ENCODE measurements around the gene ZNF497.
A peak's percentile ranks its signal among the peaks of the same experiment; 100 is the strongest.
"Not testable (repeated sequence)": the region's sequence is repeated elsewhere in the genome, so short reads cannot be mapped to it uniquely, and the experiment has no call there.

ZNF497 gene

GRCh38 chr19:58362272-58362994 is at the start of gene ZNF497:
ZNF497 (minus strand) TSS chr19:58362751; CDS start chr19:58357635, 5,116 bp downstream.
- DNase-seq (ENCODE audit: low read depth): peak; percentile 86

- no peak for DNase-seq (ENCODE audit: low read depth)
These were observed 46.6 kb upstream of the ZNF497 start for GRCh38 chr19:58409010-58409790.

GRCh38 chr19:58408152-58409009 is 45.8 kb upstream of the ZNF497 start, which contains the start of gene ZNF584:
ZNF584 (plus strand) TSS chr19:58408649; CDS start chr19:58409148, 499 bp downstream.
- DNase-seq (ENCODE audit: low read depth): peak; percentile 76

GRCh38 chr19:58407658-58408151 is 45.2 kb upstream of the ZNF497 start:
- no peak for DNase-seq (ENCODE audit: low read depth)

- DNase-seq (ENCODE audit: low read depth): no peak
These were observed 44.5 kb upstream of the ZNF497 start for GRCh38 chr19:58406818-58407657.

GRCh38 chr19:58403920-58404478 is 41.4 kb upstream of the ZNF497 start:
- not testable (repeated sequence) for DNase-seq (ENCODE audit: low read depth)

GRCh38 chr19:58401840-58402421 is 39.4 kb upstream of the ZNF497 start:
- DNase-seq (ENCODE audit: low read depth): no peak

GRCh38 chr19:58400916-58401839 is 38.6 kb upstream of the ZNF497 start:
- DNase-seq (ENCODE audit: low read depth): peak; percentile 97

GRCh38 chr19:58400316-58400915 is 37.9 kb upstream of the ZNF497 start:
- no peak for DNase-seq (ENCODE audit: low read depth)

- no peak for DNase-seq (ENCODE audit: low read depth)
These were observed 37.4 kb upstream of the ZNF497 start for GRCh38 chr19:58399903-58400302.

GRCh38 chr19:58398545-58398944 is 36.0 kb upstream of the ZNF497 start:
- DNase-seq (ENCODE audit: low read depth): no peak

- DNase-seq (ENCODE audit: low read depth): no peak
These were observed 35.5 kb upstream of the ZNF497 start for GRCh38 chr19:58398087-58398486.

- no peak for DNase-seq (ENCODE audit: low read depth)
These were observed 35.0 kb upstream of the ZNF497 start for GRCh38 chr19:58397533-58398037.

GRCh38 chr19:58396691-58397532 is 34.4 kb upstream of the ZNF497 start:
- no peak for DNase-seq (ENCODE audit: low read depth)

GRCh38 chr19:58395979-58396627 is 33.6 kb upstream of the ZNF497 start:
- no peak for DNase-seq (ENCODE audit: low read depth)

- DNase-seq (ENCODE audit: low read depth): no peak
These were observed 32.8 kb upstream of the ZNF497 start, which contains the start of gene RNF225 for GRCh38 chr19:58395220-58395978. RNF225 (plus strand) TSS chr19:58395656; CDS start chr19:58396090, 434 bp downstream.

Data from HS-5 (cell line).